Keratinocyte (primary cell): ENCODE data around the gene OTX1. TPM values are rescaled to one million over a fixed set of nuclear protein-coding genes. Genes with fewer than 3 reads are reported as not detected.
A peak's percentile ranks its signal among the peaks of the same experiment; 100 is the strongest.

ENCODE experiments used
- DNase-seq: peaks from one replicate; pipeline ENCODE4 v3.0.0-alpha.2; 2011; ENCODE audit warnings: low read depth, missing footprints, low spot score
- FAIRE-seq: peaks from 2 replicates; lab custom pipeline; 2011; peaks lifted over from hg19 to GRCh38; lab: Jason Lieb, UNC
- H2AFZ ChIP-seq: 2 replicates; pipeline ENCODE4 v1.6.0; 2012; ENCODE audit warnings: low read length, control low read depth, inconsistent platforms; ENCODE audit not compliant: control insufficient read depth
- H3K27ac ChIP-seq: 2 replicates; pipeline ENCODE4 v1.5.1; 2011; ENCODE audit warnings: low read length; ENCODE audit not compliant: control insufficient read depth, insufficient read depth
- H3K27me3 ChIP-seq: 3 replicates; pipeline ENCODE4 v1.6.0; 2011; ENCODE audit warnings: low read length; ENCODE audit not compliant: control insufficient read depth, insufficient read depth; ENCODE audit errors: extremely low read depth
- H3K36me3 ChIP-seq, 2 experiments: 2 replicates in 1 of 2; 3 replicates in 1 of 2; pipeline ENCODE4 v1.5.1; 2011; ENCODE audit warnings: low read length in 2 of 2, mild to moderate bottlenecking in 1 of 2; ENCODE audit not compliant: control insufficient read depth in 2 of 2, insufficient read depth in 2 of 2; ENCODE audit errors: extremely low read depth in 1 of 2
- H3K4me1 ChIP-seq: 3 replicates; pipeline ENCODE4 v1.5.1; 2011; ENCODE audit warnings: low read length; ENCODE audit not compliant: control insufficient read depth, insufficient read depth; ENCODE audit errors: extremely low read depth
- H3K4me2 ChIP-seq: 3 replicates; pipeline ENCODE4 v1.6.0; 2011; ENCODE audit warnings: low read depth, low read length; ENCODE audit not compliant: control insufficient read depth, insufficient read depth; ENCODE audit errors: extremely low read depth
- H3K4me3 ChIP-seq, 3 experiments: fragments of 200-600 bp in 1 of 3; sonication (generic) in 1 of 3; 2 replicates in 2 of 3; 3 replicates in 1 of 3; pipeline ENCODE4 v1.5.1; 2011 to 2016; ENCODE audit warnings: low read length in 3 of 3, mild to moderate bottlenecking in 3 of 3, control low read depth in 2 of 3, inconsistent platforms in 1 of 3, low read depth in 1 of 3, mixed read lengths in 1 of 3, mixed run types in 1 of 3, moderate library complexity in 1 of 3; ENCODE audit not compliant: control insufficient read depth in 2 of 3, insufficient read depth in 2 of 3; ENCODE audit errors: extremely low read depth in 1 of 3
- H3K79me2 ChIP-seq: 2 replicates; pipeline ENCODE4 v1.6.0; 2012; ENCODE audit warnings: low read length; ENCODE audit not compliant: control insufficient read depth, insufficient read depth
- H3K9ac ChIP-seq: 3 replicates; pipeline ENCODE4 v1.6.0; 2011; ENCODE audit warnings: low read length; ENCODE audit not compliant: control insufficient read depth, insufficient read depth; ENCODE audit errors: extremely low read depth
- H3K9me1 ChIP-seq: 3 replicates; pipeline ENCODE4 v1.6.0; 2011; ENCODE audit warnings: low read length; ENCODE audit not compliant: control insufficient read depth, insufficient read depth; ENCODE audit errors: extremely low read depth
- H3K9me3 ChIP-seq: 2 replicates; pipeline ENCODE4 v1.5.1; 2012; ENCODE audit warnings: low read depth, low read length; ENCODE audit not compliant: control insufficient read depth
- H4K20me1 ChIP-seq: 3 replicates; pipeline ENCODE4 v1.6.0; 2011; ENCODE audit warnings: low read length; ENCODE audit not compliant: control insufficient read depth, insufficient read depth; ENCODE audit errors: extremely low read depth
- EZH2 ChIP-seq: IDR thresholded peaks from one replicate; pipeline ENCODE4 v1.6.1; 2012; ENCODE audit warnings: inconsistent platforms, mild to moderate bottlenecking, low read length, moderate library complexity
- dilution Hi-C: fragments of 300-500 bp; cut with MboI; formaldehyde crosslinking; loops from one replicate; pipeline ENCODE4 v1.7.0; 2020; ENCODE audit warnings: low sequenced_read_pairs; ENCODE audit not compliant: extremely low pct_ligation_motif_present
- polyA plus RNA-seq, 5 experiments: library from polyadenylated mRNA; depleted of rRNA in 3 of 5; stranded (reverse) in 3 of 5; stranded (forward) in 1 of 5; unstranded in 1 of 5; fragments of >200 nt; gene quantifications; 1 replicate in 1 of 5; 2 replicates in 3 of 5; 3 replicates in 1 of 5; pipeline versions ENCODE4 v1.2.1 to v1.2.3, GENCODE V29; 2011 to 2012; ENCODE audit warnings: missing spikeins in 2 of 5, low read depth in 1 of 5, low replicate concordance in 1 of 5
- TF ChIP-seq, protein P1 (sequence below), 3 experiments: IDR thresholded peaks in 1 of 3; conservative IDR thresholded peaks in 1 of 3; optimal IDR thresholded peaks in 1 of 3; 2 replicates in 2 of 3; 3 replicates in 1 of 3; pipeline versions ENCODE3 to v1.5.1; 2011; ENCODE audit warnings: low read length in 3 of 3, mild to moderate bottlenecking in 3 of 3, moderate library complexity in 2 of 3, control low read depth in 1 of 3, inconsistent platforms in 1 of 3; ENCODE audit not compliant: insufficient read depth in 2 of 3; ENCODE audit errors: extremely low read depth in 1 of 3

OTX1 gene
- polyA plus RNA-seq, 1 donor (not counting 4 experiments of a cell fraction or from before 2014, with no cell fraction given), result 0.28 TPM

GRCh38 chr2:63048367-63049171, 2.1 kb upstream of the OTX1 start:
- dilution Hi-C loops, result no loop called here
- Histone ChIP-seq H4K20me1 (no peaks in the 10 kb centered on the region), H3K79me2 (peaks cover 15% of the 10 kb centered on the region), H3K9ac (peak overlapping the region; percentile 80), H2AFZ (peak overlapping the region; percentile 68), H3K9me3 (no peaks in the 10 kb centered on the region), H3K4me3 (peak overlapping the region; percentile 59 to 90 (median 85)), H3K4me1 (peaks cover 23% of the 10 kb centered on the region), H3K27me3 (no peaks in the 10 kb centered on the region), H3K27ac (peak overlapping the region; percentile 82), H3K9me1 (no peaks in the 10 kb centered on the region), H3K36me3 (peaks cover 3 to 7% of the 10 kb centered on the region in 2 experiments), H3K4me2 (peak overlapping the region; percentile 100)
- FAIRE-seq (no peak), DNase-seq (no peak)
- TF ChIP-seq, protein P1, sequence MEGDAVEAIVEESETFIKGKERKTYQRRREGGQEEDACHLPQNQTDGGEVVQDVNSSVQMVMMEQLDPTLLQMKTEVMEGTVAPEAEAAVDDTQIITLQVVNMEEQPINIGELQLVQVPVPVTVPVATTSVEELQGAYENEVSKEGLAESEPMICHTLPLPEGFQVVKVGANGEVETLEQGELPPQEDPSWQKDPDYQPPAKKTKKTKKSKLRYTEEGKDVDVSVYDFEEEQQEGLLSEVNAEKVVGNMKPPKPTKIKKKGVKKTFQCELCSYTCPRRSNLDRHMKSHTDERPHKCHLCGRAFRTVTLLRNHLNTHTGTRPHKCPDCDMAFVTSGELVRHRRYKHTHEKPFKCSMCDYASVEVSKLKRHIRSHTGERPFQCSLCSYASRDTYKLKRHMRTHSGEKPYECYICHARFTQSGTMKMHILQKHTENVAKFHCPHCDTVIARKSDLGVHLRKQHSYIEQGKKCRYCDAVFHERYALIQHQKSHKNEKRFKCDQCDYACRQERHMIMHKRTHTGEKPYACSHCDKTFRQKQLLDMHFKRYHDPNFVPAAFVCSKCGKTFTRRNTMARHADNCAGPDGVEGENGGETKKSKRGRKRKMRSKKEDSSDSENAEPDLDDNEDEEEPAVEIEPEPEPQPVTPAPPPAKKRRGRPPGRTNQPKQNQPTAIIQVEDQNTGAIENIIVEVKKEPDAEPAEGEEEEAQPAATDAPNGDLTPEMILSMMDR (optimal IDR thresholded peaks at IDR 0.05 in 1 of 3, IDR thresholded peaks at IDR 0.05 in 1 of 3, conservative IDR thresholded peaks at IDR 0.05 in 1 of 3; ENCODE audit: extremely low read depth in 1 of 3, insufficient read depth in 2 of 3, low read length in 3 of 3), result no peak
- no peak for TF ChIP-seq EZH2

- H2AFZ ChIP-seq, result peak overlapping the region; percentile 59
- H3K4me2 ChIP-seq, result peak overlapping the region; percentile 100
- H3K4me3 ChIP-seq, result peak overlapping the region; percentile 59 to 90 (median 85)
- DNase-seq (no peak), FAIRE-seq (no peak)
- peak overlapping the region; percentile 80 for H3K9ac ChIP-seq
- H3K9me1 ChIP-seq, result no peaks in the 10 kb centered on the region
- H3K36me3 ChIP-seq, result peaks cover 7 to 11% of the 10 kb centered on the region in 2 experiments
- peaks cover 15% of the 10 kb centered on the region for H3K79me2 ChIP-seq
- no peaks in the 10 kb centered on the region for H3K9me3 ChIP-seq
- peaks cover 23% of the 10 kb centered on the region for H3K4me1 ChIP-seq
- H4K20me1 ChIP-seq, result no peaks in the 10 kb centered on the region
- dilution Hi-C loops, result no loop called here
- H3K27ac ChIP-seq, result peak overlapping the region; percentile 82
- no peaks in the 10 kb centered on the region for H3K27me3 ChIP-seq
- no peak for TF ChIP-seq EZH2
- TF ChIP-seq, protein P1 (optimal IDR thresholded peaks at IDR 0.05 in 1 of 3, IDR thresholded peaks at IDR 0.05 in 1 of 3, conservative IDR thresholded peaks at IDR 0.05 in 1 of 3; ENCODE audit: extremely low read depth in 1 of 3, insufficient read depth in 2 of 3, low read length in 3 of 3), result no peak
Measured at GRCh38 chr2:63049211-63049969, 1.2 kb upstream of the OTX1 start.
